NCI-H2107 treated with DMSO at 0.1 percent for 48 hours (cell line): ENCODE data around the gene SHISA8.

ENCODE experiments used
- DNase-seq: peaks from one replicate; lab custom pipeline; 2025; ENCODE audit not compliant: unreplicated experiment; lab: John Stamatoyannopoulos, UW

Gene SHISA8

DNA sequence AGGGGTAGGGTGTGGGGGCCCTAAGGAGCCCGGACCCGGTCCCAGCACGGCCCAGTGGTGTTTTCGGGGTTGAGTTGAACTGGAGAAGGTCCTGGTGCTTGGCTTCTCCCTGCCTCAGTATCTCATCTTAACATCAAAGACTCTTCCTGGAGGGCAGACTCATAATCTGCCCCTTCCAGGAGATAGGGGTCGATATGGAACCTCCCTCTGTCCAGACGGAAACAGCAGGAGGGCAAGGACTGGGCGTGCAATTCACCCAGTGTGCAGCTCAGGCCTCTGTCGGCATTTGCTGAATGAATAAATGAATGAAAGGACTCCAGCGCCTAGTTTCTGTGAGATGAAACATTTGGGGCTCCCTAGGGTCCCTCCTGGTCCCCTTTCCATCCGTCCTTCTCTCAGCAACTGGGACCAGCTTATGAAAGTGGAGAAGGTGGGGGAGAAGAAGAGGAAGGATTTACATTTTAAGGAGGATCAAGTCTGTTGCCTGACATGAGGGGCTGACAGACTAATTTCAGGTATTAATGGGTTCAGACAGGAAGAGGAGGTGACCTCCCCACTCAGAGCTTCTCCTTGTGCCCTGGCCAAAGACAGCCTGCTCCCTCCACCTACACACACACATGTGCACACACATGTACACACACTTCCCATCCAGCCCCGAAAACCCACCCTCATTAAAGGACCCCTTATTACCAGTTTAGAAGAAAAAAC is 1.1 kb upstream of the SHISA8 start:
- no peak for DNase-seq

DNA sequence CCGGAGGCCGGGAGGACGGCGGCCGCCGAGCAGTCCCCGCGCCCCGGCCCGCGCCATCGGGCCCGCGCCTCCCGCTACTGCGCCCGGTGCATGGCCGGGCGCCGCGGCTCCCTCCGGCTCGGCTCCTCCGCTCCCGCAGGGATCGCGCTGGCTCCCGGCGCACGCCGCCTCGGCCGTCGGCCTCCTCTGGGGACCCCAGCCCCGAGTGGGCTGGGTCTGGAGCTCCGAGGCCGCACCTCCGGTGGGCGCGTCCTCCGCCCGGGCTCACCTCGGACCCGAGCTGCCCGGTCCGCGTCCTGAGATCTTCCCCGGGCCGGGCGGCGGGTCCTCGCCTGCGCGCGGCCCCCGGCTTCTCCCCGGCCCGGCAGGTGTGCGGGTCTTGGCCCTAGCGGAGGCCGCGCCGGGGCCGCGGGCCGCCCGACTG is 251 bp downstream of the SHISA8 start:
- no peak for DNase-seq

DNA sequence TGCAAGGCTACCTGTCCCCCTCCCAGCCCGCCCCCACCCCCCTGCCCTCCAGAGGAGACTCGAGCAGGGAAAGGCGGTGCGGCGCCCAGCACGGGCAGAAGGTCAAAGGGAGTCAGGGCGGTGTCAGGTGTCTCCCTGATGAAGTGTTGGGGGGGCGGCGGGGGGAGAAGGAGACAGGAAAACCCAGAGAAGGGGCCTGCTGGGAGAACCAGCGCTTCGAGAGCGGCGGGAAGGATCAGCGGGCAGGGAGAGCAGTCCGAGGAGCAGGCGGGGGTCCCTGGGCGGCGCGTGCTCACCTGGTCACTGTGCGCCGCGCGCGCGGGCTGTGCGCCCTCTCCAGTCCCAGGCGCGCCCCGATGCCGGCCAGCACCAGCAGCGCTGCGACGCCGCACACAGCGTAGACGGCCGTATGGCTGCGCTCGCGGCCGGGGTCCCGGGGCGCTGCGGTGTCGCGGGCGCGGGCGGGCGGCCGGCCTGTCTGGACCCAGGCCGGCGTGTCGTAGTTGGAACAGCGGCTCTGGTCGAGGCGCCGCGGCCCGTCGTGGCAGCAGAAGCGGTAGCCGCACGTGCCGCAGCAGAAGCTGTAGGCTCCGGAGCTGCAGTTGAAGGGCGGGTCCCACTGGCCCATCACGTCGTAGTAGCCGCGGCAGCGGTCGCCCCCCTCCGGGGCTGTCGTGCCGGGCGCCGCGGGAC is 886 bp downstream of the SHISA8 start:
- DNase-seq = no peak

DNA sequence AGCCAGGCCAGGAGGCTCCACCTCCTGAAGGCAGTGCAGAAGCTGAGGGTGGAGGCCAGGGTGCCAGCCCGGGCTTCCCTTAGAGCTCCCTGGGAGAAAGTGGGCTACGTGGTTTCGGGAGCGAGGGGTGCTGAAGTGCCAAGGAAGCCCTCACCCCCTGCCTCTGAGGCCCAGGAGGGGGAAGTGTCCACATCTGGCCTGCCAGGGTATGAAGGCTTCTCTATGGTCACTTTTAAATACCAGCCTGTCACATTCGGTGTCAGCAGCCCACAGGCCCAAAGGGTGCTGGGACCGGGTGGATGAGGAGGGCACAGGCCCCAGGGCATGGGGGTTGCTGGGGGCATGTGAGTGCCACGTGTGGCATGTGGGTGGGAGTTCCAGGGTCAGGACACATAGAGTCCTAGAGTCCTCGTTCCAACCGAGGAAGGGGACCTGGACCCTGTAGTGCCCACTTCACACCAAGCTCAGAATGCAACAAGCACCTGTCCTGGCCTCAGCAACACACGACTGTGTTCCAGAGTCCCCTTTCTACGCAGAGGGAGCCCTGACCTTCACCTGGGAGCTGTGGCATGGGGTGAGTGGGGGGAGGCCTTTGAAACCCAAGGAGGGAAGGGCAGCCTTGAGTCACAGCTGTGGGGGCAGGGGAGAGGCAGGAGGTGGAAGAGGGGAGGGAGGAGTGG is 1.7 kb downstream of the SHISA8 start:
- no peak for DNase-seq

DNA sequence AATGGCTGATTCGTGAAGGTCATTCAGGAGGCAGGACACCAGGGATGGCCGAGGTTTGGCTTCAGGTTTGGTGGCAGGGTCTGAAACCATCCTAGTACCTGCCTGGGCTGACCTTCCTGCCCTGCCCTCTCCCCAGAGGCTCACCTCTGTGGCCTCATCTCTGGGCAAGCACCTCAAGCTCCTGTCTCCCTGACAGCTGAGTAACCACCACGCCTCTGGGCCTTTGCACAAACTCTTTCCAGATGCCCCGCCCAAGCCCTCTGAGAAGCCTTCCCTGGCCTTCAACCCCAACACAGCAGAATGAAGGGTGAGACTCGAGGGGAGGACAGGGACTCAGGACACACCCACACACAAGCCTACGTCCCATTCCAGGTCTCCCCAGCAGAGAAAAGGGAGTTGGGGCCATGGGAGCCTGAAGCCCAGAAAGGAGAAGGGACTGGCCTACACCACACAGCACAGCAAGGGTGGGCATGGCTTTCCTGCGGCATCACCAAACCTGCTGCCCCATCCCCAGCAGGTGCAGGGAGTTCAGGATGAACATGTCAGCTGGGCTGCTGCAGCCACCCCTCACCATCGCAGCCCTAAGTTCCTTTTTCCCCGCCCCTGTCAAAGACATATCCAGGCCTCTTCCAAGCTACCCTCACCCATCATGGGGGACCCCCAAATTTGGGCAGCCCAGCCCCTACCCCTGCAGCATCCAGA is 2.4 kb downstream of the SHISA8 start:
- no peak for DNase-seq

DNA sequence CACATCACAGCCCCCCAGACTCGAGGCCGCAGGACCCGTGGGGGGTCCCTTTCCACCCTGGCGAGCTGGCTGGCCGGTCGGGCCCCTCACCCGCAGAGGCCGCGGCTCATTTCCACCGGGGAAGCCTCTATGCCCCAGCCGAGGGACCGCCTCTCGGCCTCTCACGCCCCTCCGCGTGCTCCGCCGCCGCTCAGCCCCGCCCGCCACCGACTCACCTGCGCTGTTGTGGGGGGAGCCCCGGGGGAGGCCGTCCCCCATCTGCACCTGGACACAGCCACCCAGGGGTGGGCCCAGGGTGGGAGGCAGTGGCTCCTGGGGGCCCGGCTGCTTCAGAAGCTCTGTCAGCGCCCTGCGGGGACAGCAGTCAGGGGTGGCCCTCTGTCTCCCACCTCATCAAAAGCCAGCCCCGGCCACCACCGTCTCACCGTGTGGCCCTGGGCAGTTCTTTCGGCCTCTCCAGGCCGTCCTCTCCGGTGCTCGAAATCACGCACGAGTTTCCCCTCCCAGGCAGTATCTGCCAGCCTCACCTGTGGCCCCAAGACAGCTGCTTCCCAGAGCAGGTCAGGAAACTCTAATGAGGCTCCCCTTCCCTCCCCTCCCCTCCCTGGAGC is 3.8 kb downstream of the SHISA8 start:
- DNase-seq = no peak

DNA sequence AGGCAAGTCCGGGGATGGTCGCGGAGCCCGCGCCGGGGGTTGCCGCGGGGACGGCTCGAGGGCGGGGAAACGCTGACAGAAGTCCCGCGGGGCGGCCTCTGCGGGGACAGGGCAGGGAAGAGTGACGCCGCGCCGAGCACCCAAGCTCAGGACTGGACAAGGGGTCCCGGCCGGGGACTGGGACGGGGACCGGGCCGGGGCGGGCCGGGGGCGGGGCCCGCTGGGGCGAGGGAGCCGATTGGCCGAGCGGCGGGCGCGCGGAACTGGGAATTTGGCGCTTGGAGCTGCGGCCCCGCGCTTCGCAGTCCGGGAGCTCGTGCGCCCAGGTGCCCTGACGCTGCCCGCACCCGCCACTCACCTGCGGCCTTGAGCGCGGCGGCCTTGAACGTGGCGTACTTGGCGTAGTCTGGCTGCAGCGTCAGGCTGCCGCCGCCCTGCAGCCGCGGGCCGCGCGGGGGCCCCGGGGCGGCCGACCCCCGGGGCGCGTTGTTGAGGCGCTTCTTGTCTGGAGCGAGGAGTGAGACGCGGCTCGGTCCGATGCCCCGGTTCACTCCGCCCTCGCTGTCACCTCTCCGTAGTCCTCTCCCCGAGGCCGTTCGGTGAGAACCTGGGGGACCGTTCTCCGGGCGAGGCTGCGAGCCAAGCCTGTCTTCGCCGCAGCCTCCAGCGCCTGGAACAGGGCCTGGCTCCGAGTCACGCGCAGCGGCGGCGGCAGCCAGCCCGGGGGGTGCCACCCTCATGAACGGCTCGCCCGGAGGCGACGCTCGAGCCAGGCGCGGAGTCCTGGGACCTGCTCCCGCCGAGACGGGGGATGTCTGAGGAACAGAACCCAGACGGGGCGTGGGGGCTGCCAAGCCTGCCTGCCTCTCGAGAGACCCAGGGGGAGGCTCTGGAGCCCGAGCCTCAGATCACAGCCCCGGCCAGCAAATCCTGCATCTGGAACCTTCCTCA is 4.5 kb downstream of the SHISA8 start:
- no peak for DNase-seq

DNA sequence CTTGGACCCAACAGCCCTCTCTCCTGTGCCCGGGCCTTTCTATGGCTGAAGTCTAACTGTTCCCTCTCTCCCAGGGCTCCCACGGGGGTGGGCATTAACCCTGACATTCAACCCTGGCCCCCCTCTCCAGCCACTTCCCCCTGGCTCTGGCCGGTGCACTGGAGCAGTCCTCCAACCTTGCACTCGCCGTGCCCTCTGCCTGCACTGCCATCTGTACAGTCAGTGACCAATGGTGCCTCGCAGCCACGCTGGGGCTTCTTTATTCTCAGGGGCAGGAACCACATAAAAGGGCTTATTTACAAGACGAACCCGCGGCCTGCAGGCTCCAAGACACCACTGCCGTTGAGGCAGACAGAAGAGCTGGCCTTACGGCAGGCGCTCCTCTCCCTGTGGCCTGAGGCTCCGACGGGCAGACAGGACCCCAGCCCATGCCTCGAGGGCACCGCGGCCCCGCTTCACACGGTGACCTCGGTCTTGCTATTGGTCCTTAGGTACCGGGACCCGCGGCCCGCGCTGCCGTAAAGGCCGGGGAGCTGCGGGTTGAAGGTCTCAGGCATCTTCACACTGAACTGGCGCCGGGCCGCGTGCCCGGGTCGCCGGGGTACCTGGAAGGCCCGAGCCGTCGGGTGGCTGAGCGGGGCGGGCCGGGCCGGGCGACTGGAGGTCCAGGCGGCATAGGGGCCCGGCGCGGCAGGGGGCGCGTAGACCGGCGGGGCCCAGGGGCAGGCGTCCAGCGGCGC is 5.4 kb downstream of the SHISA8 start:
- no peak for DNase-seq

DNA sequence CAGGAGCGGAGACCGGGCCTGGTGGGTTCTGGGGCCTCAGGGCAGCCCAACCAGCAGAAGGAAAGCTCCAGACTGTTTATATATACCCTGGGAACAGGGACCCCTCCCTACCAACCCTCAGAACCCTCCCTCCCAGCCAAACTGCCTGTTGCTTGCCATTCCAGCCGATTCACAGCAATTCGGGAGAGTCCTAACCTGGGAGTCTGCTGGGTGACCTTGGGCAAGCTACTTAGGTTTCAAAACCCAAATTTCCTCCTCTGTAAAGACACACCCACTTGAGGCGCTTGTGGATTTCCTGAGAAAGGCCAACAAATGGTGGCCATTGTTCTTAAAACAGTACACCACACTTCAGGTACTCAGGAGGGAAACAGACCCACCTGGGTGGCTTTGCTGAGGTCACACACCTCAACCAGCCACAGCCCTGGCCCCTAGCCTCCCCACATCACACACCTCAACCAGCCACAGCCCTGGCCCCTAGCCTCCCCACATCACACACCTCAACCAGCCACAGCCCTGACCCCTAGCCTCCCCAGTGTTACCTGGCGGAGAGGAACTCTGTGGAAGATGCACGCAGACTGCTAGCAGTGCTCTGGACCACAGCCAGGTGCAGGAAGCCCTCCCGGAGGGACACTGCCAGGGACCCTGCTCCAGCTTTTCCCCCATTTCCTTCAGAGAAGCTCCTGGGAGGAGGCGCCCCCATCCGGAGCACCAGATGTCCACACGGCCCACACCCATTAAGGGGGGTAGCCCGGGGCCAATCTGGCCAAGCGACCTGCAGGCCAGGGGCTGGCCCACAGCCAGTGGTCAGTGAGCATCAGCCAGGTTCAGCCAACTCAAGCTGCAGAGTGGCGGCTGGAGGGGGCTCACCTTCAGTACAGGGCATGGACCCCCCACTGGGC is 6.2 kb downstream of the SHISA8 start:
- DNase-seq = no peak

DNA sequence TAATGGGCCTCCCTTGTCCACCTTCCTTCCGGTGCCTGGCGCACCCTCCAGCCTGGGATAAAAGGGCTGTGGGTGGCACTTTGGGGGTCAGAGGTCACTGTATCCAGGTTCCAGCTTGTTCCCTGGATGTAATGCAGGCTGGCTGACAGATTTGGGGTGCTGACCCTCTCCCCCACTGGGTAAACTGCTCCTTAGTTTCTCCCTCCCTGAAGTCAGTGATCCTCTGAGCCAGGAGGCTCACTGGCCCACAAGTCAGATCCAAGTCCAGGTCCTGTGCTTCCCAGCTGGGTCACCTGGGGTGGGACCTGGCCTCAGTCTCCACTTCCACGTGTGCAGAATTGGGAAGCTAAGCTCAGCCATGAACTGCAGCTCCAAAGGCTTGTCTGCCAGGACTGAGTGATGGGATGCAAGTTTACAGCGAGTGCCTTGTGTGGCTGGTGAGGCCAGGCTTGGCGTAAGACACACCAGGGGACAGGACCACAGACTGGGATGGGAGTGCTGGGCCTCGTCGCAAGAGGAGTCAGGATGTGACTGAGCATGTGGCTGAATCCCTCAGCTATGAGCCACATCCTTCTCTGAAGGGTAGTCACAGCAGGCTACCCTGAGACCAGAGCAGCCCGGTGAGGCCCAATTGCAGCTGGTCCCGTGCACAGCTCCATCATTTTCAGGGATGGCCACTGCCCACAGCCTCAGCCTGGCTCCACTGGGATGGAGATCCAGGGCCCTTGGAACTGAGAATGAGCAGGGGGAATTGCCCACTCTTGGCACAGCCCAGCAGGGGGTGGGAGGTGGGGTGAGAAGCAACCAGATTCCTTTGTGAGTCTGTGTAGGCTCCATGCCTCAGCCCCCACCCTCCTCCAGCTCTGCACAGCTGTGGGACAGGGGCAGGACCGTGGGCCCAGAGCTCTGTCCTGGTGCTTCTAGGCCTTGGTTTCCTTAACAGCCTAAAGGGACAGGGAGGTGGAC is 7.2 kb downstream of the SHISA8 start:
- DNase-seq = no peak

DNA sequence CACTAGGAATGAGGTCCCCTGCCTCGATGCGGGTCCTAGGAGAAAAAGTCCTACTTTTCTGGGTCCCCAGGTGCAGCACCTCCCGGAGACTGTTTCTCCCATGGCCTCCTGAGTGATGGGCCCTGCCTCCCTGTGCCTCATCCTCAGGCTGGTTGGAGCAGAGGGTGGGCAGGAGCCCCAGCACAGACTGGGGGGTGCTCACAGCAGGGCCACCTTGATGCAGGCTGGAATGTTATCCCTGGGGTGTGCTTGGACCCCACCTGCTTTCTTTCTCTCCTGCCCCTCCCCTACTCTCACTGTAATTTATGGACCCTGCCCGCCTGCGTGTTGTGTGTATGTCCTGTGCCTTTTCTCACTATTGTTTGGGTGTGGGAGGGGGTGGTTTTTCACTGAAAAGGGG is 8.1 kb downstream of the SHISA8 start:
- DNase-seq = no peak

DNA sequence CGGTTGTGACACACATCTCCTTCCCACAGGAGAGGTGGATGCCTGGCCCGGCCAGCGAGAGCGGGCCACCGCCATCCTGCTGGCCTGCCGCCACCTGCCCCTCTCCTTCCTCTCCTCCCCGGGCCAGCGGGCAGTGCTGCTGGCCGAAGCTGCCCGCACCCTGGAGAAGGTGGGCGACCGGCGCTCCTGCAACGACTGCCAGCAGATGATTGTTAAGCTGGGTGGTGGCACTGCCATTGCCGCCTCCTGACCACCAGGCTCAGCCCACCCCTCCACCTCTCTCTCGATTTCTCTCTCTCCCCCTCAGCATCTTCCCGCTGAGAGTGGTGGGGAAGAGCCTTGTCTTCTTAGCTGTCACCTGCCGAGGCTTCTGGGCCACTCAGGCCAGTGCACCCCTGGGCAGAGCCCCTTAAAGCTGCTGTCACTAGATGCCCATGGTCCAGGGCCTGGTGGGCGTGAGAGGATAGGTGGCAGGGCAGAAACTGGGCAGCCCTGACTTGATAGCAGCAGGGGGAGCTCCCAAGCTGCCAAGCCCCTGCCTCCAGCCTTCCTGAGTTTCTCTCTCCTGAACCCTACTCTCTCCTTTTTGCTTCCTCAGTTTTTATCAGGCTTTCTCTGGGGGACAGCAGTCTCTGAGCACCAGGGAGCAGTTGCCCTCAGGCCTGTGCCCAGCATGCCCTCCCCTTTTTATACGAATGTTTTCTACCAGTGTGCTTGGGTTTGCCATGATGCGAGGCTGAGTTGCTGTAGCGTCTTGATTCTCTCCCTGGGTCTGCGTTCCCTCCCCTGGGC is 9.3 kb downstream of the SHISA8 start:
- DNase-seq = no peak

DNA sequence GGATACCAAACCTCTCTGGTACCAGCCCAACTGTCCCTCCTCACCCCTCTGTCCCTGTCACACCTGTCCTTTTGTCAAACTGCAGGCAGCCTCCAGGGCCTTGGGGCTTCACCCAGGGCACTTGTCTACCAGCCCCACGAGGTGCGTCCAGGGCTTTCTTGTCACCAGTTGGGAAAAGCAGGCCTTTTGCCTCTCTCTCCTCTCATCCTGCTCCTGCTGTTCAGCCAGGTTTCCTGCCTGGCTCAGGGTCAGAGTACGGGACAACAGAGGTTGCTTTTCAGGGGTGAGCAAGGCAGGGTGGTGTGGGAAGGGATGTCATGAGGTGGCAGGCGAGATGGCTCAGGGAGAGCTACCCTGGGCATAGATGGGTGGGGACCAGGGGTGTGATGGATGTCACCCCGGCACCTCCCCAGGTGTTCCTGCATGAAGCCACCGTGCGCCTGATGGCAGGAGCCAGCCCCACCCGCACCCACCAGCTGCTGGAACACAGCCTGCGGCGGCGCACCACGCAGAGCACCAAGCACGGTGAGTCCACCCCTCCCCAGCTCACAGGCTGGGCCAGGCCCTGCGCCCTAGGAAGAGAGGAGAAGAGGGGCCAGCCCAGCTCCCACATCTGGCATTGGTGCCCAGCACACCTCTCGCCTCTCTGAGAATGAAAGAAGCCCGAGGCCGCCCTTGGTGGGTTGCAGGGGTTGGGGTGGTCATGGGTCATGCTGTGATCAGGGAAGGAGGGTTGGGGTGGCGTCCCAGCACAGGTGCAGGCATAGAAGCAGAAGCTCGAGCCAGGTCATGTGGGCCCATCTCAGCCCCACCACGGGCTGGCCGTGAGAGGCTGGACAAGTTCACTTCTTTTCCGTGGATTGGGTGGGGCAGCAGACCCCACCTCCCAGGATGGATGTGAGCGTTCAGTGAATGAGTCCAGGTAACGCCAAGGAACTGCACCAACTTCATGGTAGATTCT is 10.1 kb downstream of the SHISA8 start:
- no peak for DNase-seq

DNA sequence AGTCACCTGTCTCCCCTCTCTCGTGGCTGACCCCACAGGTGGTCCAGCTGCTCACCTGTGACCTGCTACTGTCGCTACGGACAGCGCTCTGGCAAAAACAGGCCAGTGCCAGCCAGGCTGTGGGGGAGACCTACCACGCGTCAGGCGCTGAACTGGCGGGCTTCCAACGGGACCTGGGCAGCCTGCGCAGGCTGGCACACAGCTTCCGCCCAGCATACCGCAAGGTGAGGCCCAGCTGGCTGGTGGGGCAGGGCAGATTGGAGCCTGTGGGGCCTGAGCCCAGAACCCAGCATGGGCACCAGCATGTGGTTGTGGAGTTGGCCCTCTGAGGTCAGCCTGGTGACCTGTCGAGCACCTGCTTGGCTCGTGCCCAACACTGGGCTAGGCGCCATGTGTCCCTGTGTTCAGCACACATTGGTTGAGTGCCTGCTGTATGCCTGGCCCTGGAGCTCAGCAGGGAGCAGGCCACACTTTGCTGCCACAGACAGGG is 11.9 kb downstream of the SHISA8 start:
- no peak for DNase-seq

DNA sequence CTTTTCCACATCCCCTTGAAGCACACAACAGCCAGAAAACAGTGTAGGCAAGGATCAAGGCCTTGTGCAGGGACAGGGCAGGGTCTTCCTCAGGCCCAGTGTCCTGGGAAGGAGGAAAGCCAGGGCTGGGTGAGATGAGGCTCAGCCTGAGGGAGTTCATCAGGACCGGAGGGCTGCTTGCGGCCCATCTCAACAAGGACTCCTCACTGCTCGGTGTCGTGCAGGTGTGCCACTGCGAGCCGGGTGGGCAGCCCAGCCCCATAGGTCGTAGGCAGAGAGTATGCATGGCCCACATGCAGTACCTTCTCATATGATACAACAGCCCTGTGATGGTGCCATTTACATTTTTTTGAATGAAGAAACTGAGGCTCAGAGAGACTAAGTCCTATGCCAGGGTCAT is 12.9 kb downstream of the SHISA8 start:
- no peak for DNase-seq
